GM18909 (cell line): ENCODE data around the gene NUDT8.
A peak's percentile ranks its signal among the peaks of the same experiment; 100 is the strongest.
"Not testable (repeated sequence)": the region's sequence is repeated elsewhere in the genome, so short reads cannot be mapped to it uniquely, and the experiment has no call there.

Experiments used
- ATAC-seq: cut with Tn5 transposase; IDR thresholded peaks from one replicate; pipeline ENCODE4 v1.9.1; 2021; ENCODE audit warnings: mild to moderate bottlenecking; ENCODE audit not compliant: unreplicated experiment, poor library complexity

NUDT8 gene

DNA sequence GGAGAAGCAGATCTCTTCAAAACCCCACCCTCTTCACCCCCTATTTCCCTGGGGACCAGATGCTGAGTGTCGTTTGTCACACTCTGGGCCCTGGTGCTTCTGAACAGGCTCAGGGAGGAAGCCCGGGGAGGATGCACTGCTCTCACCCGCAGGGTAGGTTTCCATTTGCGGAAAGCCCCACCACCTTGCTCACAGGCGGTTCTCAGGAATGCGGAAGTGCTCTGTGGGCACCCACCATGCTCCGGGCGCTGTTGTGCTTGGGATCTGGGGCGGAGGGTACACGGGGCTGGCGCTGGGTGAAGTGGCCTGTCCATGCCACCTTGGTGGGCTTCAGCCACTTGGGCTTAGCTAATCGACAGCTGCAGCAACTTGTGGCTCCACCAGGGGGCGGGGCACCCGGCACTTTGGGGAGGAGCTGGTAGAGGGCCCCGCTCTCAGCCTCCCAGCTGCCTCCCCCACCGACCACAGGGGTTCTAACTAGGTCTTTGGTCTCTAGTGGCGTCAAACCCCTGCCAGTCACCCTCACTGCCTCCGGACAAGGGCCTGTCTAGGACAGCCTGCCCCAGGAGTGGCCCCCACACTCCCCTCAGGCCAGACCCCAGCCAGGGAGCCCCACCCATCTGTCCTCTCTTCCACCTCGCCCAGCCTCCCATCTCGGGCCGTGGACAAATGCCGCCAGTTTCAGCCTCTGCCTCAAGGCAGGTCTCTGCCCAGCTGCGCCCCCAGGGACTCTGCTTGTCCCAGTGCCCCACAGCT is 15.6 kb downstream of the NUDT8 start:
- ATAC-seq = peak; percentile 71

DNA sequence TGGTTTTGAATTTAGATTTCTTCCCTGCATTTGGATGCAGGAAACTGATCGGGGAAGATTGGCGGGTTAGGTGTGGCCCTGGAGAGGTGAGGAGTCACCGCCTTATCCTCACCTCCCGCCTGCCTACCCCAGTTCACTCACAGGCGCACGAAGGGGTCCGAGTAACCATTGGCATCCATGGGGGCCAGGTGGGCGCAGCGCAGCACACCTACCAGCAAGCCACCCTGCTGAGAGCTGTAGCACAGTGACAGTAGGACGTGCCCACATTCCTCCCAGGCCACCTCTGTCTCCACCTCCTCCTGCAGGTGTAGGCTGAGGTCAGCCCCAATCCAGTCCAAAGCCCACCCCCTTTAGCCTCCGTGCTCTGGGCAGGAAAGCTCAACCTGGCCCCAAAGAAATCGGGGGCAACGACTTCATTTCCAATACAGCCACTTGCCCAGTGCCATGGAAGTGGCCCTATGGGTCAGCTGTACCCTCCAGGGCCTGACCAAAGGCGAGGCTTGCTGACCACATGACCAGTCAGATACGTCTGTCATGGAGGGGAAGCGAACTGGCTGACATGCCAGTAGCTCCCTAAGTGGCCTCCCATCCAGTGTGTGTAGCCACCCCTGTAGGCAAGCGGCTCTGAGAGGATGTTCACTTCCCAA is 16.3 kb downstream of the NUDT8 start:
- ATAC-seq = no peak

DNA sequence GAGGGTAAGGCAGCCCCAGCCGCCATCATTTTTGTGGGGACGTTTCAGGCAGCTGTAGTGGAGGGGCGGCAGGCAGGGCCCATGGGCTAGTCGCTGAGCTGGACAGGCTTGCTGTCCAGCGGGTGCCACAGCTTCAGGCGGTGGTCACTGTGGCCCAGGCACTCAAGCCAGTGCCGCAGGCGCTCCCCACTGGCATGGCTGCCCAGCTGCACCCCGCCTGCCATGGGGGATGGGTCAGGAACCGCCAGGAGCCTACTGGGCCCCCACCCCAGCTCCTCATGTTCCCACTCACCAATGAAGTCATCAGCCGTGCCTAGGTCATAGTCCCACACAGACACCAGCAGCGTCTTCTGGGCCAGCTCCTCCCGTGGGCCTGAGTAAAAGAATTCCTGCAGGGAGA is 17.0 kb downstream of the NUDT8 start:
- ATAC-seq = no peak

DNA sequence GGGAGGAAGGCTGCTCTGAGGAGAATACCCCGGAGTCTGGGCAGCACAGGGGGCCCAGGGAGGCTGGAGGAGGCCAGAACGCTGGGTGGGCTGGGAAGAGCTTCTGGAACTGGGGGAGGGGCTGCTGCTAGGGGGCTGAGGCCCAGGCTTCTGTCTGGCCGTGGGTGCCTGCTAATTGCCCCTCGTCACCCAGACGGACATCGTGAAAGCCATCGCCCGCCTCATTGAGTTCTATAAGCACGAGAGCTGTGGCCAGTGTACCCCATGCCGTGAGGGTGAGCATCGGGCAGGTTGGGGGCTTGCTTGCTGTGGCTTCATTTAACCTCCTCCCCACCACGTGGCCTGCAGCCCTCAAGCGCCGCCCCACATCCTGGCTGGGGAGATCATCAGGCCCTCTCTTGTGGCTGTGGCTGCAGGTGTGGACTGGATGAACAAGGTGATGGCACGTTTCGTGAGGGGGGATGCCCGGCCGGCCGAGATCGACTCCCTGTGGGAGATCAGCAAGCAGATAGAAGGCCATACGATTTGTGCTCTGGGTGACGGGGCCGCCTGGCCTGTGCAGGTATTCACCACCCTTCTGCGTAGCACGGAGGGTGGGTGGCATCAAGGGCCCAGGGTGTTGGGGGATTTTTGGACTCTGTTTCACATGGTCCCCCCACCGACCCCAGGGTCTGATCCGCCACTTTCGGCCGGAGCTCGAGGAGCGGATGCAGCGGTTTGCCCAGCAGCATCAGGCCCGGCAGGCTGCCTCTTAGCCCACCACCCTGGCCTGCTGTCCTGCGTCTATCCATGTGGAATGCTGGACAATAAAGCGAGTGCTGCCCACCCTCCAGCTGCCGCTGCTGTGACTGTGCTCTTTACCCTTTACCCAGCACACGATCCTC is 17.8 kb downstream of the NUDT8 start:
- no peak for ATAC-seq

DNA sequence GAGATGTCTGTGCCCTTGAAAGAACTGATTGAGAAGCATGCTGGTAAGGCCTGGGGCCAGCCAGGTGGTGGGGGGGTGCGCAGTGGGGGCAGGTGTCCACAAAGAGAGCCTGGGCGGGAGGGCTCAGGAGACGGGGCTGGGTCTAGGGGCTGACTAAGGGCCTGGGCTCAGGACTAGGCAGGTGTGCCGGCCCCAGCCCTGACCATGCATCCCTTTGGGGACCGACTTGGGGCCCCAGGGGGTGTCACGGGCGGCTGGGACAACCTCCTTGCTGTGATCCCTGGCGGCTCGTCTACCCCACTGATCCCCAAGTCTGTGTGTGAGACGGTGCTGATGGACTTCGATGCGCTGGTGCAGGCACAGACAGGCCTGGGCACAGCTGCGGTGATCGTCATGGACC is 18.6 kb downstream of the NUDT8 start:
- no peak for ATAC-seq

DNA sequence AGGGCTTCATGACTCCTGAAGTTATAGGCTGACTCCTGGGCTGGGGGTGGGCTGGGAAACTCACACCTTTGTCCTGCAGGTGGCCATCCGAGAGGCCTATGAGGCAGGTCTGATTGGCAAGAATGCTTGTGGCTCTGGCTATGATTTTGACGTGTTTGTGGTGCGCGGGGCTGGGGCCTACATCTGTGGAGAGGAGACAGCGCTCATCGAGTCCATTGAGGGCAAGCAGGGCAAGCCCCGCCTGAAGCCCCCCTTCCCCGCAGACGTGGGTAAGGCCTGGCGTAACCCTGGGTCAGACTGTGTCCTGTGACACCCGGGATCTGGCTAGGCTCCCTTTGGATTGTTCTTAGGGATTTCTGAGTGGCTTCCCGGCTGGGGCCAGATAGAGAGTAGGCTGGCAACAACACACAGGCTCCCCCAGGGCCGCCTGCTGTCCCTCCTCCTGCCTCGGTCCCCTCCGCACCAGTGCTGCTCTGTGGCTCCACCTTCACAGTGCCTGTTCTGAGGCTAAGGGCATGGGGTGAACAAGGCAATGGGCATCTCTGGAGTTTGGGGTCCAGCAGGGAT is 19.4 kb downstream of the NUDT8 start:
- no peak for ATAC-seq

DNA sequence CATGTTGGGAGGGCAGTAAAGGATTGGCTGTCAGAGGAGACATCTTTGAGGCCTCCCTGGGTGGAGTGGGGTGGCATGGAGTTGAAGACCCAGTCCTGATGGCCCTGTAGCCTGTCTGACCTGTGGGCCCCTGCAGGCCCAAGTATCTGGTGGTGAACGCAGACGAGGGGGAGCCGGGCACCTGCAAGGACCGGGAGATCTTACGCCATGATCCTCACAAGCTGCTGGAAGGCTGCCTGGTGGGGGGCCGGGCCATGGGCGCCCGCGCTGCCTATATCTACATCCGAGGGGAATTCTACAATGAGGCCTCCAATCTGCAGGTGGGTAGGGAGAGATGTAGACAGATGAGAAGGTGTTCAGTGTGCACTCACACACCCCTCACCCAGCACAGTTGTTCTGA is 20.4 kb downstream of the NUDT8 start:
- ATAC-seq = no peak

DNA sequence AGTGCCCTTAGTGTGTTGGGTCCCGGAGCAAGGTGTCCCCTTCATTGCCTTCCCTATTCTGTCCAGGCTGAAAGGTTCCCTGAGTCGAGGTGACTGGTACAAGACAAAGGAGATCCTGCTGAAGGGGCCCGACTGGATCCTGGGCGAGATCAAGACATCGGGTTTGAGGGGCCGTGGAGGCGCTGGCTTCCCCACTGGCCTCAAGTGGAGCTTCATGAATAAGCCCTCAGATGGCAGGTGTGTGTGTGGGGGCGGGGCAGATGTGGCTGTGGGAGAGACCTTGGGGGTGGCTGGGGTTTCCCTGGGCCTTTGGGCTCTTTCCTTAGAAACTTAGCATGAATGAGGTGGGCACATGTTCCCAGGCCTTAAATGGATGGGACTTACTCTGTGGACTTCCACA is 21.3 kb downstream of the NUDT8 start:
- no peak for ATAC-seq

DNA sequence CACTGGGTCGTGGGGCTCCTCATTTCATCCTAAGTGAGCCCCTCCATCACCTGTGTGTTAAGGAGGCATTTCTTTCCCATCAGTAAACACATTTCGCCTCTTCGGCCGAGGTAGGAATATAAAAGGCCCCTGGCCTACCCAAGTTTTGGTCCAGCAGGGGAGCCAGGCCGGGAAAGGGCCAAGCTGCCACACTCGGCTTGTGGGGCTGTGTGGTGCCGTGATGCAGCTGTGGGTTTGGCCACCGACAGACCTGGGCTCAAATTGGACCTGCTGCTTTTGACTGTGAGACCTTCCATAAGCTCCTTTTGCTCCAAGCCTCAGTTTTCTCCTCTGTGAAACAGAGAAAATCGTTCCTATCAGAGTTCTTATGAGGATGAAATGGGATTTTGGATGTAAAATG is 22.2 kb downstream of the NUDT8 start:
- no peak for ATAC-seq

DNA sequence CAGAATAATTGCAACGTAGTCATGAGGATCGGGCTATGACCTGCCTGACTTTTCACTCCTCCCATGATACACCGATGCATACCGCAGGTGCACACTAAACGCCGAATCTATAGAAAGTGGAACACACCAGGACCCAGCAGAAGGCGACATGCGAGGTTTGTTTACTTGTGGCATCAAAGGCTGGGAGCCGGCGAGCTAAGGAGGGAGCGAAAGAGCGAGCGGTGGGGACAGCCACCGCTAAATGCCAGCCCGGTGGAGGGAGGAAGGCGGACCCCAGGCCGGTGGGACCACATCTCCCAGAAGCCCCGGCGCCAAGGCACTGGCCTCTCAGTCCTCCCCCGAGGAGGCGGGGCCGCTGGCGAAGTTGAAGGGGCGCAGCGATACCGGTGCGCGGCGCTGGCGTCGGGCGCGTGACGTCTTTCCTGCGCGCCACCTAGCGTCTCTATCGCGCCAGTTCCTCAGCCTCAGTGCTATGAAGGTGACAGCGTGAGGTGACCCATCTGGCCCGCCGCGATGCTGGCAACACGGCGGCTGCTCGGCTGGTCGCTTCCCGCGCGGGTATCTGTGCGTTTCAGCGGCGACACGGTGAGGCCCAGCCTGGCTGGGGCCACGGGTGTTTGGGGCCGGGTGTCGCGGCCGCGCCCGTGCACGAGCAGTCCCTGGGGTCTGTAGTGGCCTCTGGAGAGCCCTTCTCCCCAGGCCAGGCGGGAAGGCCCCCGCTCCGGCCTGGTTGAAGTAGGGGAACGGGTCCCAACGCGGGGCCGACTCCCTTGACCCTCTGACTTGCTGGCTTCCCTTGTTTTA is 23.0 kb downstream of the NUDT8 start, which contains the start of gene NDUFV1:
Gene NDUFV1 (plus strand): TSS at position 445 of the 804 bp plus-strand sequence. CDS start 69 bp downstream, at position 514.
- peak; percentile 94 for ATAC-seq

DNA sequence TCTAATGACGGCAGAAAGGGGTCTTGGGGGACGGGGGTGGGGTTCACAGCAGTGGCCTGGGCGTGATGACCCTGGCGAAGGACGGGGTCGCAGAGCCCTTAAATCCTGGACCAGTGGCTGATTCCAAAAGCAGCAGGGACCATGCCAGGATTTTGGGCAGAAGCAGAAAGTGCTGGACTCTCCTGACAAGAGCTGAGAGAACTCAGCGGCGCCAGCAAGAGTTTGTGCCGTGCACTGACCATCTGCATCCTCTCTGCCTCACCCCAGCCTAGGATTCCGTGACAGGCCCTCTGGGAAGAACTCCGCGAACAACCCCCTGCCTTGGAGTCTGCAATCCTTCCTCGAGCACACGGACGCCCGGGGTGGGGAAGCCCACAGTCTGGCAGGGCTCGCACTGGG is 23.6 kb downstream of the NUDT8 start:
- no peak for ATAC-seq

DNA sequence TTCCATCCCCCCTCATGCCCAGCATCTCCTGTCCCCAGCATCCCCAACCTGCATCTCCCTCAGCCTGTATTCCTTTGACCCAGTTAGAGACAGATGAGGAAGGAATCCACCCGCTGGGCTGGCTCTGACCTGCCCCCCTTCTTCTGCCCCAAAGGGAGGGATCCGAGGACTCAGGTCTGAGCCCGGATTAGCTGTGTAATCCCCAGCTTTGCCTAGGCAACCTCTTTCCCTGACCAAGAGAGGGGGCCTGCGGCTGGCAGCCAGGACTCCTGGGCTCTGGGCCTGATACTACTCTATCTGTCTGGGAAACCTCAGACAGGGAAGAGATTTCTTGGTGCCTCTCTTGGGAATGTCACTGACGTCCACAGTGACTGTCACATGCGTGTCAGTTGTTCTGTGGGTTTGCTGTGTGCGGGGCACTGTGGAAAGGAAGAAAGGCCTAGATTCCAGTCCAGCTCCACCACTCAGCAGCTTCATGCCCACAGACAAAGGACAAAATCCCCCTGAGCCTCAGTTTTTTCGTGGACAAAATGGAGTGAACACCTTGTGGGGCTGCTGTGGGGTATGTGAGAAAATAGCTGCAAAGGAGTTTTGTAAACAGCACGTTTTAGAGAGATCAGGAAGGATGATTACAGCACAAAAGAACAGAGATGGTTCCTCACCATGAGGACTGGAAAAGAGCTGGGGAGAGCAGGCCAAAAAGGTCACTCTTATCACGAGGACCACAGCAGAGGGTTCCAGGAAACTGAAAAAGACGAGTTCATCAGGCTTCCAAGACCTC is 24.3 kb downstream of the NUDT8 start:
- no peak for ATAC-seq

DNA sequence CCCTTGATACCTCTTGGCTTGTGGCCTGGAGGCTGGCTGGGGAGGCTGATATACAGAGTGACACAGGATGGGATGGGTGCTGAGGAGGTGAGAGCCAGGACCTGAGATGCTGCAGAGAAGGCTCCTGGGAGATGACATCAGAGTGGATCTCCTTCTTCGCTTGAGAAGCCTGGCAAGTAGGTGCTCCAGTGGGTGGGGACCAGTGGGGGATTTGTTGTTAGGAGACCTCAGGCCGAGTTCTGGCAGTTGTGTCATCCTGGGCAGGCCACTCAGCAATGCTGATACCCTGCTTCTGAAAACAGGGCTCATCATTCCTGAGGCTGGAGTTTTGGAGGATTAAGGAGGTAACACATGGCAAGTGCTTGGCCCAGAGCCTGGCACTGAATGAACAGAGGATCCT is 24.9 kb downstream of the NUDT8 start:
- ATAC-seq = no peak

DNA sequence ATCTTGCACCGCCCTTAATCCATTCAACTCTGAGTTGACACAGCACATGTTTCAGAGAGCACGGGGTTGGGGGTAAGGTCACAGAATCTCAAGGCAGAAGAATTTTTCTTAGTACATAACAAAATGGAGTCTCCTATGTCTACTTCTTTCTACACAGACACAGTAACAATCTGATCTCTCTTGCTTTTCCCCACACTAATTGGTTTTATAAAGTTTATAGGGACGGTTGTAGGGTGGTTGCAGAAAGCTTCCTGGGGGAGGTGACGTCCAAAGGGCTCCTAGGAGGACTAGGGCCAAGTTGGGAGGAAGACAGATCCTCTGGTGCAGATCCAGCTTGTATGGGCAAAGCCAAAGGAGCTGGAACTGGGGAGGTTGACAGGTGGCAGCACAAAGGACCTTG is 25.6 kb downstream of the NUDT8 start:
- ATAC-seq = not testable (repeated sequence)

DNA sequence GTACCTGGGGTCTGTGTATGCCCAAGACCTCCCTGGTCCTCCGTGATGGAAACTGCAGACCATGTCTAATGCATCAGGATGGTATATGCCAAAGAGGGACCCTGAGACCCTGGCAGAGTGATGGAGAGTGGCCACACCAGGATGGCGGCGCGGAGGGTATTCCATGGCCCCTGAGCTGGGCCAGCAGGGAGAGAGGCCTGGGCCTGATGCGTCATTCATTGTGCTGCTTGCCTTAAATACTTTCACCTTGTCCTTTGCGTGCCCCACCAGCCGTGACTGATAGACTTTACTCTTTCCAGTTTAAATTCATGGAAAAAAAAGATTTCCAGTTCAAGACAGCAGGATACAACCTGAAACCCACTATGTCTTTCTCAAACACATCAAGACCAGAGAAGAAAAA is 28.6 kb downstream of the NUDT8 start:
- ATAC-seq = no peak

DNA sequence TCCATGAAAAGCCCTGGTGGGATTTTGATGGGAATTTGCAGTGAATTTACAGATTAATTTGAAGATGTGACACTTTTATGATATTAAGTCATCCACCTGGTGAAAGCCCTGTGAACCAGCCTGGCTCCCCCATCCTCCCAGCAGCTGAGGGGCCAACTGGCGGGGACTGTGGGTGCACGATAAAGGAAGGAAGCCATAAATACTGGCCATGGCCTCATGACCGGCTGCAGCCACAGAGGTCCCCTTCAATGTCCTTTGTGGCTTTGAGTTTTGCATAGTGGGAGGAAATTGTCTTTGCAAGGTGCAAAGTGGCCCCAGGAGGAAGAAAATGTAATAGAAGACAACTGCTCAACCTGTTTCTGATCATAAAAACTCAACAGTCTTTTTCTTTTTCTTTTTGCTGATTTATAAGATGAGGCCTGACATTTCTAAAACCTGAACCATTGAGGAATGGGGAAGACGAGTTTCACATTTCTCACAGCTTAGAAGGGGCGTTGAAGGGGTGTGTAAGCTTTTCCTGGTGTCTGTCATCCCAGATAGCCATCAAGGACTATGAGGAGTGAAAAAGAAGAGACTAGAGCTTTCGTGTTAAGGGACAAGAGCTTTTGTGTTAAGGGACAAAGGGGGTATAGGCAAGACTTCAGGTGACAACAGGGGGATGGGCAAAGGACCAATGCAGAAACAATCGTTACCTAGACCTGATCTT is 29.3 kb downstream of the NUDT8 start:
- peak; percentile 61 for ATAC-seq

DNA sequence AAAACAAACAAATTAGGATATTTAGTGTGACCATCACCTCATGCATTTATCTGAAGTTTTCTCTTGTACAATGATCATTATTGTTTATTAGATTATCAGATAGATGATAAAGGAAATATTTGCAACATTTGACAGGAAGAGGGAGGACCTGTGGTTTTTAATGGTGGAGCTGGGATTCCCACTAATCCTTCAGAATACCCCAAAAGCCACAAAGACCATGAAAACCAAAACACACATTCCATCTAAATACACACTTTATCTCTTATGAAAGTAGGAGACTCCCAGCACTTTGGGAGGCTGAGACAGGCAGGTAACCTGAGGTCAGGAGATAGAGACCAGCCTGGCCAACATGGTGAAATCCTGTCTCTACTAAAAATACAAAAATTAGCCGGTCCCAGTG is 30.6 kb downstream of the NUDT8 start:
- no peak for ATAC-seq

DNA sequence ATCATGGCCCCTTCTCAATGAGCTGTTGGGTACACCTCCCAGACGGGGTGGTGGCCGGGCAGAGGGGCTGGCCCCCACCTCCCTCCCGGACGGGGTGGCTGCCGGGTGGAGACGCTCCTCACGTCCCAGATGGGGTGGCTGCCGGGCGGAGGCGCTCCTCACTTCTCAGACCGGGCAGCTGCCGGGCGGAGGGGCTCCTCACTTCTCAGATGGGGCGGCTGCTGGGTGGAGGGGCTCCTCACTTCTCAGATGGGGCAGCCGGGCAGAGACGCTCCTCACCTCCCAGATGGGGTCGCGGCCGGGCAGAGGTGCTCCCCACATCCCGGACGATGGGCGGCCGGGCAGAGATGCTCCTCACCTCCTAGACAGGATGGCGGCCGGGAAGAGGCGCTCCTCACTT is 31.8 kb downstream of the NUDT8 start:
- not testable (repeated sequence) for ATAC-seq

DNA sequence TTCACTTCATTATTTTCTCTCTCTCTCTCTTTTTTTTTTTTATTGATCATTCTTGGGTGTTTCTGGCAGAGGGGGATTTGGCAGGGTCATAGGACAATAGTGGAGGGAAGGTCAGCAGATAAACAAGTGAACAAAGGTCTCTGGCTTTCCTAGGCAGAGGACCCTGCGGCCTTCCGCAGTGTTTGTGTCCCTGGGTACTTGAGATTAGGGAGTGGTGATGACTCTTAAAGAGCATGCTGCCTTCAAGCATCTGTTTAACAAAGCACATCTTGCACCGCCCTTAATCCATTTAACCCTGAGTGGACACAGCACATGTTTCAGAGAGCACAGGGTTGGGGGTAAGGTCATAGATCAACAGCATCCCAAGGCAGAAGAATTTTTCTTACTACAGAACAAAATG is 32.3 kb downstream of the NUDT8 start:
- not testable (repeated sequence) for ATAC-seq
